Activated gamma-delta T cell (primary cell): ENCODE data around the gene FARP1.

ENCODE experiments used
- DNase-seq: peaks from one replicate; lab custom pipeline; 2025; lab: John Stamatoyannopoulos, UW

Gene FARP1

DNA sequence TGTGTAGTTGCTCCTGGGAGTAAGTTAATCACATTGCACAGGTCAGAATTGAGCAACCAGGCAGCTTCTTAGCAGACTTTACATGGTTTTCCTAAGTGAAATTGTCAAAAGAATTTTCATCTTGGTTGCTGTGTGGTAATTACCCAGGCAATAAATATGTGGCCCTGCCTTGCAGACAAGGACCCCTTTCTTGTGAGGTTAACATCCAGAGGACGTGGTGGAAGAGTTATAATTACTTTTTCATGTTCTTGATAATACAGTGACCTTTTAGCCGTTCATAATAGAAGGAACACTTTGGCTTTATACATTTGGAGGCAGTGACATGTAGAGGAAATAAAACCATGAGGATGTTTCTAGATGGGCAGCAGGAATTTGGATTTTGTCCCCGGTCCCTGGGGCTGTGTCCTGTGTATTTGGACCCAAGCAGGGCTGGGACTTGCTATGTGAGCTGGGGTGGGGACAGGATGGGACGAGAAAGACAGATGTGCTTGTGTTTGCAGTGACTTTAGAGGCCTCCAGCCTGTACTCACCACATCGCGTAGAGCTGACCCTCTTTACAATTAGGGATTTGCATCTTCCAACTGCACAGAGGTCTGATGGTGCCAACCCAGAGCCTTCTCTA lies 277.8 kb downstream of the FARP1 start:
- DNase-seq, result no peak

DNA sequence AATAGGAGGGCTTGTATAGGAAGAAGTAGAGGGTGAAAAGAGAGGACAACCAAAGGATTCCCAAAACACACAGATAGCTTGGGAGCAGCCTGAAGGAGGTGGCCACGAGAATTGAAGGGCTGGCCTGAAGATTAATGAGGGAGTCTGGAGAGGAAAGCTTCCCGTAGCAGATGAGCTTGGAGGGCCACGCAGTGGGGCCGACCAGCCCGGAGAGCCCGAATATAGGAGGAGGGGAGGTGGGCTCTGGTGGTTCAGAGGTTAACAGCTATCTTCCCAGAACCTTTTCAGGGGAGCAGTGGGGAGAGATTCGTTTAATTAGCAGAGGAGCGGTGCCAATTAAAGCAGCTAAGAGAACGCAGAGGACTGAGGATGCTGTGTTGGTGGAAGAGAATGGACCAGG lies 279.2 kb downstream of the FARP1 start:
- no peak for DNase-seq

DNA sequence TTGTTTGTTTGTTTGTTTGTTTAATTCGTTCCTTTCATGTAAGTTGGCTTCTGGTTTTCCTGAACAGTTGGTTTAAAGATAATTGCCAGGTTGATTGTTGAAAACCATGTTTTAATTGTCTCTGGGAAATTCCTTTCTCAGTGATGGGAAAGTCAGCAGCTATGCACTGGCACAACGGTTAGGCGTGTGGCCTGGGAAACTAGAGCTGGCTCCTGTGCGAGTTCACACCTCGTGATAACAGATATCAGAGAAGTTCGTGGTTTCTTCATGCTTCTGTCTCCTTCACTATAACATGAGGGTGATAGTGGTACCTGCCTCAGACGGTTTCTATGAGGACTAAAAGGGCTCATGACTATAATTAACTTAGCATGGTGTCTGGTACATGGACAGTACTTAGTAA lies 280.5 kb downstream of the FARP1 start:
- DNase-seq, result no peak

DNA sequence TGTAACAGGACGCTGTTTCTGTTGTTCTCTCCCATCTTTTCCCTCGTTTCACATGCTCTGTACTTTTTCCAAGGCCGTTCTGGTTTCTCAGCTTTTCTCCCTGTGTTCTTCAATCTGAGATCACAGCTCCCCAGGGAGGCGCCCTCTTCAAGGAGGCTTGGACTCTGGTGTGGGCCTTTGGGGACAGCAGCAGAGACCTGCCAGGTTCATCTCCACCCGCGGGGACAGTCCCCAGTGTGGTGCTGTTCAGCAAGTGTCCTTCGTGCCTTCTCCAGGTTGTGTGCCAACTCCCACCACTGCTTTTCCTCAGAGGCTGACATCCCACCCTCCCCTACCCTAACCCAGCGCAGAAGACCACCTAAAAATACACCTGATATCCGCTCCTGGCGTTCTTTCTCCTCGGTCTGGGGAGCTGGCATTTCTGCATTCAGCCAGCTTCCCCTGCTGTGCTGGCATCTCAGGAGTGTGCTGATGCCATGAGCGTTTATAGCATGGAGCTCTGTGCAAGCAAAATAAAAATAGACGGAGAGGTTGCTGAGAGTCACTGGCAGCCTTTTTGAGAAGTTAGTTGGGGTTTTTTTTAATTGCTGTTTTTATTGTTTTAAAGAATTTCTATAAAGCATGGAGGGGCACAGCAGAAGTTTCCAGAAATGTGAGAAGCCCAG lies 284.6 kb downstream of the FARP1 start:
- no peak for DNase-seq

DNA sequence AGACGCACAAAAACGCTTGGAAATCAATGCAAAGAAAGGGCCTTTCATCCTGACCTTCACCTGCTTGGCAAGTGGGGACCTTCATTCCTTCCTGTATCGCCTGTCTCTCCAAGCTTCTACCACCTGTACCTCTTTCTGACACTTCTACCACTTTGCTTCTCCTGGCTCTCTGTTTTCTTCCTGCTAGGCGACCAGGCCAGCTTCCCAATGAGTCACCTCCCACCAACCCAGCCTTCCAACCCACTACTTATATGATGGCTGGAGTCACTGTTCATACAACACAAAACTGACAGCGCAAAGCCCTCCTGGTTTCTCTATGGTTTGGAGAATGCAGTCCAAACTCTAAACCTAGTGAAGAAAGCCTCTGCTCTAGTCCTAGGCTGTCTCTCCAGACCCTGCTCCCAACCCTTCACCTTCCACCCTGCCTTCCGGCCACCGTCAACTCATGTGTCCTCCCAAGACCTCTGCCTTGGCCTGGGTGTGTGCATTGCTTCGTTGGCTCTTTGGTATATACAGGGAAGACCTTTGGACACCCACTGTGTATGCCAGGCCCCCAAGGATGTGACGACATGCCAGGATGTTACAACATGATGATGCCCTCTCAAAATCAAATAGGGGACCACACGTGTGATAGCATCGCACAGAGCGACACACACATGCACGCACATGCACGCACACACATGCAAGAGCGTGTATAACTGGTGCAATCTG lies 285.5 kb downstream of the FARP1 start:
- no peak for DNase-seq

DNA sequence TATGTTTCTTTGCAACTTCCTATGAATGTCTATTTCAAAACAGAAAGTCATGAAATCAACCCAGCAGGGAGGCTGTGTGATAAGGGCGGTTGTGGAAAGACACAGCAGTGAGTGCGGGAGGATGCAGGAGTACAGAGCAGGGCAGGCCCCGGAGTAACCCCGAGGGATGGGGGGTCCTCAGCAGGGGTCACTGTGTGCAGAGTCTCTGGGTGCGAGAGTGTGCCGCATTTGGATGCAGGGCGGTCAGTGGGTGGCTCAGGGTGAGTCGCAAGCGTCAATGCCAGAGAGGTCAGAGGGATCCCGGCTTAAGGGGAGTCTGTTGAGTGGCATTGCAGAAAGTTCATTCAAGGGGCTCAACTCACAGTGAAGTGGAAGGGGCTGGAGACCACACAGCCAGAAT lies 286.2 kb downstream of the FARP1 start:
- DNase-seq, result no peak

DNA sequence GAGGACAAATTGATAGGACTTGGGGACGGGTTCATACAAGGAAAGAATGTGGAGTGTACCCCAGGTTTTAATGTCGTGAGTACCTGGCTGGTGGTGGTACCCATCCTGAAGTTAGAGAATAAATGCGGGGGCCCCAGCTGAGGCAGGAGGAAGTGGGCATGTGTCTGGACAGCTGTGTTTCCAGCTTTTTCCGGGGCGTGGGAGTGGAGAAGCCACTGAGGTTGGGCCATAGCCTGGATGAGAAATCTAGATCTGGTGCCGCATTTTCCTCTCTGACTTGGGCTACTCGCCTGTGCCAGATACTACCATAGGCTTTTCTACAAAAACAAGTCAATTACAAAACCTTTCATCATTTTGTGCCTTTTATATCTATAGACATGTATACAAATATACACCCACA lies 286.6 kb downstream of the FARP1 start:
- DNase-seq, result no peak

DNA sequence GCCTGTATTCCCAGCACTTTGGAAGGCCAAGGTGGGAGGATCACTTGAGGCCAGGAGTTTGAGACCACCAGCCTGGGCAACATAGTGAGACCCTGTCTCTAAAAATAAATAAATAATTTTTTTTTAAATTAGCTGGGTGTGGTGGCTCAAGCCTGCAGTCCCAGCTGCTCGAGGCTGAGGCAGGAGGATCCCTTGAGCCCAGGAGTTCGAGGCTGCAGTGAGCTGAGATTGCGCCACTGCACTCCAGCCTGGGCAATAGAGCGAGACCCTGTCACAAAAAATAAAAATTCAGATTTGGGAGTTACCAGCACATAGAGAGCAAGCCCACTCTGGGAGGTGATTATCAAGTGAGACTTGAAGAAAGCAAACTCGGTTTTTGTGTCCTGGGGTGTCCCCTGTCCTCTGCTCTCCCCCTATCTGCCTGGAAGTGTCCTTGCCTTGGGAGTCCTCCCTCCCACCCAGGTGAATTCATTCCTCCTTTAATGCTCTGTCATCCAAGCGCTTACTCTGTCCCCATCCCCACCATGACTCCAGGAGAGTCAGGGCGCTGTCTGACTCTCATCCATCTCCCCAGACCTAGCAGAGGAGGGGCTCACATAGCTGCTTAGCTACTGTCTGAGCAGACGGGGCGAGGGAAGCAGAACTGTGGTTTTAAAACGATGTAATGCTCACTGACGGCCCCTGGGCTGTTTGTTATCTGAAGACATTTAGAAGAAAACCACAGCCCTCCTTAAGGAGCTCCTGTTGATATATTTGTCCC lies 287.3 kb downstream of the FARP1 start:
- DNase-seq, result no peak

DNA sequence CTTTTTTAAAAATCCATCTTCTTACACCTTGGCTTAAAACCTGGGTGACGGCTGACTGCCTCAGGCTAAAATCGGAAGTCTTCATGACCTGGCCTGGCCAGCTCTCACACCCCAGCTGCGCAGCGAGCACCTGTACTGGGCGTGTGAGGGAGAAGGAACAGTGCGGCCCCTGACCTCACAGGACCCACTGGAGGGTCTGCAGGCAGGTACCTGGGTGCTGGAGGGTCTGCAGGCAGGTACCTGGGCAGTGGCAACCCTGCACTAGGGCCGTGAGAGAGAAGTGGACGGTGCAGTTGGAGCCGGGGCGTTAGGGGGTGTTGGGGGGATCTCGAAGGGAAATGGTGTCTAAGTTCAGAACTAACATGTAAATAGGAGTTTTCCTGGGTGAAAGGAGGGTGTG lies 289.7 kb downstream of the FARP1 start:
- DNase-seq, result no peak

DNA sequence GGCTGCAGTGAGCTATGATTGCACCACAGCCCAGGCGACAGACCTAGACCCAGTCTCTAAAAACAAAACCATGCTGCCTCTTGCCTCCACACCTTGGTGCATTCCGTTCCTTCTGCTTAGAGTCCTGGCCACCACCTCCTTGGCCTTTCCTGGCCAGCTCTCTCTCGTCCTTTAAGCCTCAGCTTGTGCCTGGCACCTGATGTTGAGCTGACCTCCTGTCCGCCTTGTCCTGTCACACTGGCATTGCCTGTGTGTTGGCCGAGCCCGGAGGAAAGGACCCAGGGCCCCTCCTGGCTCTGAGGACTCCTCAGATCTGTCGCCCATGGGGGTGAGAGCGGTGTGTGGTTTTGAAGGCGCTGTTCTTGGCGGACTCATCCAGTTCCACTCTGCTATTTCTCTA lies 290.8 kb downstream of the FARP1 start:
- no peak for DNase-seq

DNA sequence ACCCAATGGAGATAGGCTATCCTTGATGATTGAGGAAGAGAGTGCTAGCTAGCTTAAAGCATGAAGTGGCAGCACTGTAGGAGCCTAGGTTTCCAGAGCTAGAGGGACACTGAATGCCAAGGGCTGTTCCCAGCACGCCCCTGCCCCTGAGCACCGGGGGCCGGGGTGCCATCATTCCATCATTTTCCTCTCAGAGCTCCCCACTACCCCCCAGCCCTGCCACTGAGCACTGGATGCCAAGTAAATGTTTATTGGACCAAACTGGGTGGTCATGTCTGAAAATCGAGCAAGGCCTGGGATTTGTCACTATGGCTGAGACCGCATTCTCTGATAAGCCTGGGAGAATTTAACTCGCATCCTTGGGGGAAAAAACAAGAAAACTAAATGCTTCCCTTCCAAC lies 291.2 kb downstream of the FARP1 start:
- no peak for DNase-seq

DNA sequence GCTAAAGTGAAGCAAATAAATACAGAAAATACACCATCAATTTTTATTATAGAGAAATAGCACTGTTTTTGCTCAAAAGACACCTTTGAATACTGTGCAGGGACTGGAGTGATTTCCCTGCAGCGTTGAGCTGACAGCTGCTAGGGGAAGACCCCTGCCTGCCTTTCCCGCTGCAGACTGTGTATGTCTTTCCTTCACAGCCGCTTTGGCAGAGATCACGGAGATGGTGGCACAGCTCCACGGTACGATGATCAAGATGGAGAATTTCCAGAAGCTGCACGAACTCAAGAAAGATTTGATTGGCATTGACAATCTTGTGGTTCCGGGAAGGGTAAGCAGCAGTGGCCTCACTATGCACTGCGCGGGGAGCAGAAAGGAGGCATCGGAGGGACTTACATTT lies 292.5 kb downstream of the FARP1 start:
- no peak for DNase-seq

DNA sequence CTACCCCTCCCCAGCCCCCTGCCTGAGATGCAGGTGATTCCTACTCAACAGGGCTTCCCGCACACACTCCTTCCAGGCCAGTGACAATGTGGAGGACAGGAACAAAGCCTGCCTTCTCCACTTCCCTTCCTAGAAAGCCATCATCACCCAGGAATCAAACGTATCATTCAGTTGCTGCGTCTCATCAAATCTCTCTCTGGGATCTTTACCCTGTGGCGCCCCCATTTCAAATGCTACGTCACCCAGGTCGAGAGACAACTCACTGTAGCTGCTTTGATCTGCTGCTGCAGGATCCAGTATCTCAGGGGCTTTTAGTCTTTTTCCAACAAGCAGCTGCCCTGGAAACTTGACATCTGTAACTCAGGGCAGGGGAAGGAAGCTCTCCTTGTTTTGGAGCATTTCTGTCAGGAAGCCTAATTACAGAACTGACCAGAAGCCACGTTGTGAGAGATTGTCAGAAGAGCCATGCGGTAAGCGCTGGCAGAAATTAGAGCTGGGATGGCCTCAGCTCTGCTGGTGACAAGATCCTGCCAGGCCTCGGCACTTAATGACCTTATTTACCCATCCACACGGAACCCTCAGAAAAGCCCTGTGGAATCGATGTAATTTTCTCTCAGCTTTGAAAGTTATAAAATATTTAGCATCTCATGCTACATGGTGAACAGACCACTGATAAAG lies 293.5 kb downstream of the FARP1 start:
- DNase-seq, result no peak

DNA sequence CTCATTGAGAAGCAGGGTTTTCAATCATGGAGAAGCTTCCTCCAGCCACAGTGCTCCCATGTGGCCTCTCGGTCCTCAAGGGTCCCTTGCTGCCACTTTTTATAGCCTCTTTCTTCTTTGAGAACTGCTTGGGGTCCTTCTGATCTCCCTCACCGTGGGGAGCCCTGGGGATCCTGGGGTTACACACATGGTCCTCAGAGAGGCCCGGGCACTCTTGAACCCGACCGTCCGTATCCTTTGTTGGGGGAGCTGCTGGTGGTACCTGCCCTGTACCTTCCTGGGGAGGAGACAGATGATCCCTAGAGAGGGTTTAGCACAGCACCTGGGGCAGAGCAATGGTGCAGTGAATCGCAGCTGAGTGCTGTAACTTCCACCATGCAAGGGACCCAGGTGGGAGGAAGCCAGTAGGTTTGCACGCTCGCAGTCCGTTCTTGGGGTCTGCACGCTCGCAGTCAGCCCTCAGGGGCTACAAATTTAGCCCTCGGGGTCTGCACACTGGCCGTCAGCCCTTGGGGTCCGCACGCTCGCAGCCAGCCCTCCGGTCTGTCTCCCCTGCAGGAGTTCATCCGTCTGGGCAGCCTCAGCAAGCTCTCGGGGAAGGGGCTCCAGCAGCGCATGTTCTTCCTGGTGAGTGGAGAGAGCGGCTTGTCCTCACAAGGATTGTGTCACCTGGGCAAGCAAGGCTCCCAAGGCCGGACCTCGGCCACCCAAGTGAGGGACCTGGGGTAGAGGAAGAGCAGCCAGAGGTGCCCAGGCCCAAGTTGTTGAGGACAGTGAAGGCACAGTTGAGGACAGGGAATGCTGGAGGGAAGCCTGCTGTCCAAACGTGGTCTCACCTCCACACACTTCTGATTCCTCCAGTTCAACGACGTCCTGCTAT lies 295.6 kb downstream of the FARP1 start:
- DNase-seq, result no peak

DNA sequence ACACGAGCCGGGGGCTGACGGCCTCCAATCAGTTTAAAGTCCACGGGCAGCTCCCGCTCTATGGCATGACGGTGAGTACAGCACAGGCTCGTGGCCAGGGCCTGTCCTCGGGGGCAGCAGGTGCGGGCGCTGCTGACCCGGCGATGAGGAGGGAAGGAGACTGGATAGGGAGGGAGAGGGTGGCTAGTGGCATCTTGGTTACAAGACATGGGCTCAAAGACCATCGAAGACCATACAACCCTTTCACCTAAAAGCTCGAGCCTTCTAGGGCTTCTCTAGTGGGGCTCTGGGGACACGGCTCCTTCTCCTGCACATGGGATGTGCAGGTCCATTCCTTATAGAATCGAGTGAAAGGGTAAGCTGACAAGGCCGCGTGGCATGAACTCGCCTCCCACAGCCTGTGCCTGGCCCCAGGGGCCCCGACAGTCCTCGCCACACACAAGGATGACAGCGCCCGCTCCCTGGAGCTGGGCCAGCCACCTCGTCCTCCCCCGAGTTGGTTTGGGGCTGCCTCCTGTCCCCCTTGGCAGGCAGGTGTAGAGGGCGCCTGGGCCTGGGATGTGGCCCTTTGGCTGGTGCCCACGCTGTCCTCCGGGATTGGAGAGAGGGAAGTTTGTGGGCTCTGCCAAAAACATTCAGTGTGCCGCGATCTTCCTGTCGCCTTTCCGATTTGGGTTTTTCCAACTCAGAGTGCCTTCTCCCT lies 296.4 kb downstream of the FARP1 start:
- DNase-seq, result no peak

DNA sequence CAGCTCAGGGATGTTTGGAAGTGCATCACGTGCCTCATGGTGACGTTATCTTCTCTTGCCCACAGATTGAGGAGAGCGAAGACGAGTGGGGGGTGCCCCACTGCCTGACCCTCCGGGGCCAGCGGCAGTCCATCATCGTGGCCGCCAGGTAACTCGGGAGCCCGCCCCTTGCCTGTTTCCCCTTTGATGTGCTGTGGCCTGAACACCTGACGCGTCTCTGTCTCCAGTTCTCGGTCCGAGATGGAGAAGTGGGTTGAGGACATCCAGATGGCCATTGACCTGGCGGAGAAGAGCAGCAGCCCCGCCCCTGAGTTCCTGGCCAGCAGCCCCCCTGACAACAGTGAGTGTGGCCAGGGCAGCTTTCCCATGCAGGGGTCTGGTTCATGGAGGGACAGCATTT lies 297.0 kb downstream of the FARP1 start:
- no peak for DNase-seq

DNA sequence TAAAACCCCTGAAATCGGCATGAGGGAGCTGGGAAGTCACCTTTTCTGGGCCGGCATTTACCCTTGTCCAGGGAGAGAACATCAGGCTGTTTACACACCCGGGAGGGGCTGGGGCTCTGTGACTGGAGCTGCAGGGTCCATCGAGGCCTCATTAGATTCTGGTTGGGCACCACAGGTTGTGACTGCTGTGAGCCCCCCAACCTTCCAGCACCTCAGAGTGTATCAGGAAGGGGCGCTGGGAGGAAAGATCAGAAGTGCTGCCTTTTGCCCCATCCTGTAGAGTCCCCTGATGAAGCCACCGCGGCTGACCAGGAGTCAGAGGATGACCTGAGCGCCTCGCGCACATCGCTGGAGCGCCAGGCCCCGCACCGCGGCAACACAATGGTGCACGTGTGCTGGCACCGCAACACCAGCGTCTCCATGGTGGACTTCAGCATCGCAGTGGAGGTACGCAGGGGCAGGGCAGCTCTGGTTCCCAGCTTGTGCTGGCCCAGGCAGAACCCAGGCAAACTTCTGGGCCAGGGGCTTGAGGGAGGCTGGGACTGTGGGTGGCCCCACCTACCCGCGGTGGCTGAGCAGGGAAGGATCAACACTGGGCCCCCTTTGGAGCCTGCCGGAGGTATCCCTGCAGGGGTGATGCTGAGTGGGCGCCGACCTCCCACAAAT lies 297.6 kb downstream of the FARP1 start:
- DNase-seq, result no peak

DNA sequence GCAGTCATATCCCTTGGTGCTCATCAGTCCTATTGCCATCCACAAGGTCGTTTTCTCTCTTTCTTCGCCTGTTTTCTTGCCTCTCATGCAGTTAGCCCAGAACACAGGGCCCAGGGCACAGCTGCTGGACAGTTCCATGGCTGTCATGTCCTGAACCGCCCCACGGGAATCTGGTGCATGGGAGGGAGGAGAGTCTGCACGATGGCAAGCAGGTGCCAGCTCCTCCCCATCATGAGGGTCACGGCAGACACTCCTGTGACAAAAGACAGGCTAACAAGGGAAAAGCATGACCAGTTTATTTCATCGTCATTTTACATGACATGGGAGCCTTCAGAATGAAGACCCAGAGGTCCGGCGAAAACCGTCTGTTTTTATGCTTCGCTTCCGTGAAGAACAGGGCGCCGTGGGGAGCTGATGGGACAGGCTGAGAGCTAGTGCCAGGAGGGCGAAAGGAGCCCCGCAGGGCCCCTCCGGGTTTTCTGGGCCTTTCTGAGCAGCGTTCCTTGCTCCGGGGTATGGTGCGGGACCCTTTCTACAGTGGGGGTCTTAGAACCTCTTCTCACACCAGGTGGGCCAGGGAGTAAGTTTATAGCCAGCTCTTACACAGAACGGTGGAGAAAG lies 298.3 kb downstream of the FARP1 start:
- DNase-seq, result no peak
